ENCODE data around the gene PIGK.
"Not testable (repeated sequence)": the region's sequence is repeated elsewhere in the genome, so short reads cannot be mapped to it uniquely, and the experiment has no call there.

PIGK gene

GRCh38 chr1:77220687-77221463 lies 1.6 kb upstream of the PIGK start:
- Mint-ChIP-seq H3K27me3 (no peaks in the 10 kb centered on the region), H3K4me3 (peak overlapping the region; percentile 49 to 67), H3K27ac (no peak overlapping the region), H3K4me1 (peaks cover 31% of the 10 kb centered on the region), H3K9me3 (no peaks in the 10 kb centered on the region)
- ATAC-seq = no peak
- no peak for DNase-seq

- H3K4me1 Mint-ChIP-seq = peaks cover 53% of the 10 kb centered on the region
- peak; percentile 57 for ATAC-seq
Measured at GRCh38 chr1:77218477-77219165, 609 bp downstream of the PIGK start.

GRCh38 chr1:77204043-77204442 lies 15.2 kb downstream of the PIGK start:
- H3K27ac Mint-ChIP-seq, H3K9me3 Mint-ChIP-seq, DNase-seq, H3K4me1 Mint-ChIP-seq, H3K27me3 Mint-ChIP-seq, H3K4me3 Mint-ChIP-seq, ATAC-seq: not testable (repeated sequence)

More at GRCh38 chr1:77218477-77219165, 609 bp downstream of the PIGK start:
- no peak for DNase-seq
- Mint-ChIP-seq H3K4me3 (peak overlapping the region; percentile 91 to 93), H3K27me3 (no peaks in the 10 kb centered on the region), H3K27ac (peak overlapping the region; percentile 92 to 96), H3K9me3 (no peaks in the 10 kb centered on the region)

- ATAC-seq (no peak), DNase-seq (no peak)
- Mint-ChIP-seq H3K4me3 (no peak overlapping the region), H3K27ac (no peak overlapping the region), H3K9me3 (peaks cover 0 to 7% of the 10 kb centered on the region in 2 donors), H3K27me3 (no peaks in the 10 kb centered on the region), H3K4me1 (peaks cover 6% of the 10 kb centered on the region)
Measured at GRCh38 chr1:77202751-77203150, 16.5 kb downstream of the PIGK start.

- Mint-ChIP-seq H3K27me3 (no peaks in the 10 kb centered on the region), H3K4me3 (no peak overlapping the region), H3K4me1 (peaks cover 6% of the 10 kb centered on the region), H3K27ac (no peak overlapping the region), H3K9me3 (peaks cover 0 to 7% of the 10 kb centered on the region in 2 donors)
- no peak for DNase-seq
- ATAC-seq = no peak
Measured at GRCh38 chr1:77200806-77201205, 18.4 kb downstream of the PIGK start.

GRCh38 chr1:77200293-77200692 lies 18.9 kb downstream of the PIGK start:
- Mint-ChIP-seq H3K27ac (no peak overlapping the region), H3K9me3 (peaks cover 0 to 7% of the 10 kb centered on the region in 2 donors), H3K4me1 (peaks cover 6% of the 10 kb centered on the region), H3K27me3 (no peaks in the 10 kb centered on the region), H3K4me3 (no peak overlapping the region)
- DNase-seq (no peak), ATAC-seq (no peak)

- Mint-ChIP-seq H3K27me3 (no peaks in the 10 kb centered on the region), H3K9me3 (no peaks in the 10 kb centered on the region), H3K4me3 (no peak overlapping the region), H3K27ac (no peak overlapping the region), H3K4me1 (peaks cover 15% of the 10 kb centered on the region)
- ATAC-seq = no peak
- DNase-seq = no peak
Measured at GRCh38 chr1:77197351-77197750, 21.9 kb downstream of the PIGK start.

- ATAC-seq = no peak
- no peak for DNase-seq
- Mint-ChIP-seq H3K27me3 (no peaks in the 10 kb centered on the region), H3K27ac (no peak overlapping the region), H3K4me3 (no peak overlapping the region), H3K9me3 (no peaks in the 10 kb centered on the region), H3K4me1 (peaks cover 19% of the 10 kb centered on the region)
Measured at GRCh38 chr1:77193951-77194350, 25.3 kb downstream of the PIGK start.

- peaks cover 10% of the 10 kb centered on the region for H3K4me1 Mint-ChIP-seq
- no peaks in the 10 kb centered on the region for H3K27me3 Mint-ChIP-seq
- H3K4me3 Mint-ChIP-seq = no peak overlapping the region
- no peak for ATAC-seq
- H3K9me3 Mint-ChIP-seq = peaks cover 0 to 14% of the 10 kb centered on the region in 2 donors
- DNase-seq = no peak
- H3K27ac Mint-ChIP-seq = no peak overlapping the region
Measured at GRCh38 chr1:77188770-77189169, 30.5 kb downstream of the PIGK start.

- not testable (repeated sequence) for H3K4me3 Mint-ChIP-seq, DNase-seq, H3K27me3 Mint-ChIP-seq, H3K27ac Mint-ChIP-seq, ATAC-seq
- Mint-ChIP-seq H3K9me3 (peaks cover 0 to 14% of the 10 kb centered on the region in 2 donors), H3K4me1 (peaks cover 10% of the 10 kb centered on the region)
Measured at GRCh38 chr1:77186907-77187306, 32.3 kb downstream of the PIGK start.

- DNase-seq (no peak), ATAC-seq (no peak)
- Mint-ChIP-seq H3K27ac (no peak overlapping the region), H3K4me1 (no peaks in the 10 kb centered on the region), H3K27me3 (no peaks in the 10 kb centered on the region), H3K4me3 (no peak overlapping the region), H3K9me3 (peaks cover 19 to 26% of the 10 kb centered on the region in 2 donors)
Measured at GRCh38 chr1:77182083-77182482, 37.1 kb downstream of the PIGK start.

GRCh38 chr1:77179632-77180031 lies 39.6 kb downstream of the PIGK start:
- DNase-seq (no peak), ATAC-seq (no peak)
- no peak overlapping the region for H3K4me3 Mint-ChIP-seq
- peaks cover 23 to 28% of the 10 kb centered on the region in 2 donors for H3K9me3 Mint-ChIP-seq
- H3K27ac Mint-ChIP-seq = peak overlapping the region in 1 of 2 donors; percentile 48
- no peaks in the 10 kb centered on the region for H3K4me1 Mint-ChIP-seq
- H3K27me3 Mint-ChIP-seq = no peaks in the 10 kb centered on the region

- Mint-ChIP-seq H3K27ac (no peak overlapping the region), H3K4me1 (peaks cover 5% of the 10 kb centered on the region), H3K9me3 (peaks cover 34 to 35% of the 10 kb centered on the region in 2 donors), H3K4me3 (no peak overlapping the region), H3K27me3 (no peaks in the 10 kb centered on the region)
- ATAC-seq (no peak), DNase-seq (no peak)
Measured at GRCh38 chr1:77175230-77175844, 43.9 kb downstream of the PIGK start.

- ATAC-seq (no peak), DNase-seq (no peak)
- H3K4me3 Mint-ChIP-seq = no peak overlapping the region
- H3K4me1 Mint-ChIP-seq = peaks cover 19% of the 10 kb centered on the region
- peaks cover 19 to 23% of the 10 kb centered on the region in 2 donors for H3K9me3 Mint-ChIP-seq
- H3K27me3 Mint-ChIP-seq = no peaks in the 10 kb centered on the region
- peak overlapping the region in 1 of 2 donors; percentile 30 for H3K27ac Mint-ChIP-seq
Measured at GRCh38 chr1:77170687-77171086, 48.5 kb downstream of the PIGK start.

- ATAC-seq (no peak), DNase-seq (no peak)
- Mint-ChIP-seq H3K27ac (no peak overlapping the region), H3K9me3 (peaks cover 9 to 11% of the 10 kb centered on the region in 2 donors), H3K27me3 (no peaks in the 10 kb centered on the region), H3K4me3 (no peak overlapping the region), H3K4me1 (peaks cover 19% of the 10 kb centered on the region)
Measured at GRCh38 chr1:77168358-77168757, 50.9 kb downstream of the PIGK start.

- Mint-ChIP-seq H3K27ac (no peak overlapping the region), H3K9me3 (peaks cover 0 to 8% of the 10 kb centered on the region in 2 donors), H3K4me3 (no peak overlapping the region), H3K27me3 (no peaks in the 10 kb centered on the region), H3K4me1 (peaks cover 5% of the 10 kb centered on the region)
- DNase-seq (no peak), ATAC-seq (peak; percentile 73)
Measured at GRCh38 chr1:77164434-77164944, 54.7 kb downstream of the PIGK start.

All from stimulated activated naive CD8-positive, alpha-beta T cell treated with anti-CD3 and anti-CD28 coated beads, Interleukin-15, amount 100 ng/mL, for 72 hours (primary cell).